ENCODE measurements around the gene PHF12.

GRCh38 chr17:28862561-28862960 is 88.8 kb downstream of the PHF12 start:
- TF ChIP-seq GATA3 (IDR thresholded peaks at IDR 0.05; ENCODE audit: low read depth, low read length) (no peak), GATA2 (IDR thresholded peaks at IDR 0.05; ENCODE audit: low read depth, low read length) (no peak)

Measured in SH-SY5Y (cell line).